WTC11 (cell line): Measurements from ENCODE around the gene FRK. TPM values are rescaled to one million over a fixed set of nuclear protein-coding genes. Genes with fewer than 3 reads are reported as not detected.
A peak's percentile ranks its signal among the peaks of the same experiment; 100 is the strongest.

Experiments used
- ATAC-seq: fragments of 200-7000 bp; cut with Tn5 transposase; 2 replicates; pipeline ENCODE4 v1.10.0; 2021; ENCODE audit warnings: mild to moderate bottlenecking, moderate library complexity
- CTCF ChIA-PET: fragments of 300-600 bp; sonication (Branson Sonifier 250); formaldehyde crosslinking; loops from one replicate; lab custom pipeline; 2021; ENCODE audit warnings: antibody characterized with exemption; lab: Charles Lee
- POLR2A ChIA-PET: fragments of 350-600 bp; sonication (Branson Sonifier 250); formaldehyde crosslinking; loops from one replicate; lab custom pipeline; 2021; ENCODE audit warnings: antibody characterized with exemption; lab: Charles Lee
- DNase-seq: peaks from one replicate; pipeline ENCODE4 v3.0.0; 2021; ENCODE audit warnings: low spot score
- H3K27ac Mint-ChIP-seq: 2 replicates; pipeline ENCODE4 v1.8.0; 2021; ENCODE audit warnings: mixed read lengths
- H3K27me3 Mint-ChIP-seq: 2 replicates; pipeline ENCODE4 v1.8.0; 2021; ENCODE audit warnings: low read depth, mild to moderate bottlenecking, moderate library complexity, mixed read lengths
- H3K36me3 Mint-ChIP-seq: 2 replicates; pipeline ENCODE4 v1.8.0; 2021; ENCODE audit warnings: mixed read lengths
- H3K4me1 Mint-ChIP-seq: 2 replicates; pipeline ENCODE4 v1.8.0; 2022; ENCODE audit warnings: mixed read lengths
- H3K4me3 Mint-ChIP-seq: 2 replicates; pipeline ENCODE4 v1.8.0; 2021; ENCODE audit warnings: mild to moderate bottlenecking, moderate library complexity, mixed read lengths
- H3K9me3 Mint-ChIP-seq: 2 replicates; pipeline ENCODE4 v1.8.0; 2021; ENCODE audit warnings: mixed read lengths
- ATF1 ChIP-seq: sonication (generic); formaldehyde crosslinking; IDR thresholded peaks from 2 replicates; pipeline ENCODE4 v1.8.1; 2023; ENCODE audit warnings: mild to moderate bottlenecking, moderate library complexity, missing genetic modification reagents
- CREM ChIP-seq: sonication (generic); formaldehyde crosslinking; IDR thresholded peaks from 2 replicates; pipeline ENCODE4 v1.8.1; 2022; ENCODE audit warnings: mild to moderate bottlenecking, missing genetic modification reagents, moderate library complexity
- E2F1 ChIP-seq: sonication (generic); formaldehyde crosslinking; IDR thresholded peaks from 2 replicates; pipeline ENCODE4 v1.8.0; 2022; ENCODE audit warnings: mild to moderate bottlenecking, missing genetic modification reagents
- ESRRA ChIP-seq: sonication (generic); formaldehyde crosslinking; IDR thresholded peaks from 2 replicates; pipeline ENCODE4 v1.8.1; 2022; ENCODE audit warnings: mild to moderate bottlenecking, missing genetic modification reagents, borderline replicate concordance
- FOXP1 ChIP-seq: sonication (generic); formaldehyde crosslinking; IDR thresholded peaks from 2 replicates; pipeline ENCODE4 v1.8.0; 2022; ENCODE audit warnings: missing genetic modification reagents, mild to moderate bottlenecking, moderate library complexity, borderline replicate concordance
- HMGA2 ChIP-seq: fragments of 250-450 bp; sonication (Bioruptor Pico); IDR thresholded peaks from 2 replicates; pipeline ENCODE4 v1.4.0; 2021; ENCODE audit warnings: mild to moderate bottlenecking, moderate library complexity
- IRF2 ChIP-seq: sonication (generic); formaldehyde crosslinking; IDR thresholded peaks from 2 replicates; pipeline ENCODE4 v1.8.0; 2022; ENCODE audit warnings: low read depth, missing genetic modification reagents, borderline replicate concordance
- JUN ChIP-seq: sonication (generic); formaldehyde crosslinking; IDR thresholded peaks from 2 replicates; pipeline ENCODE4 v1.8.0; 2023; ENCODE audit warnings: mild to moderate bottlenecking, missing genetic modification reagents
- MAX ChIP-seq: sonication (generic); formaldehyde crosslinking; IDR thresholded peaks from 2 replicates; pipeline ENCODE4 v1.8.0; 2022; ENCODE audit warnings: mild to moderate bottlenecking, missing genetic modification reagents
- MYBL2 ChIP-seq: sonication (generic); formaldehyde crosslinking; IDR thresholded peaks from 2 replicates; pipeline ENCODE4 v1.8.1; 2023; ENCODE audit warnings: mild to moderate bottlenecking, moderate library complexity, missing genetic modification reagents
- NFATC4 ChIP-seq: fragments of 250-450 bp; sonication (Bioruptor Pico); IDR thresholded peaks from 2 replicates; pipeline ENCODE4 v1.9.0; 2021; ENCODE audit warnings: mild to moderate bottlenecking
- NR3C1 ChIP-seq: sonication (generic); formaldehyde crosslinking; conservative IDR thresholded peaks from 2 replicates; pipeline ENCODE4 v1.8.1; 2023; ENCODE audit warnings: low read depth, mild to moderate bottlenecking, missing genetic modification reagents
- SMAD4 ChIP-seq: sonication (generic); formaldehyde crosslinking; IDR thresholded peaks from 2 replicates; pipeline ENCODE4 v1.8.0; 2022; ENCODE audit warnings: mild to moderate bottlenecking, missing genetic modification reagents
- SOX15 ChIP-seq: fragments of 250-450 bp; sonication (Bioruptor Pico); IDR thresholded peaks from 2 replicates; pipeline ENCODE4 v1.9.0; 2021; ENCODE audit warnings: mild to moderate bottlenecking
- TEAD1 ChIP-seq: sonication (generic); formaldehyde crosslinking; IDR thresholded peaks from 2 replicates; pipeline ENCODE4 v1.8.0; 2022; ENCODE audit warnings: mild to moderate bottlenecking, missing genetic modification reagents
- USF1 ChIP-seq: sonication (generic); formaldehyde crosslinking; IDR thresholded peaks from 2 replicates; pipeline ENCODE4 v1.8.0; 2022; ENCODE audit warnings: mild to moderate bottlenecking, missing genetic modification reagents
- ZBTB43 ChIP-seq: sonication (generic); formaldehyde crosslinking; IDR thresholded peaks from 2 replicates; pipeline ENCODE4 v1.8.1; 2023; ENCODE audit warnings: mild to moderate bottlenecking, missing genetic modification reagents
- ZNF121 ChIP-seq: sonication (generic); formaldehyde crosslinking; IDR thresholded peaks from 2 replicates; pipeline ENCODE4 v1.8.0; 2023; ENCODE audit warnings: missing genetic modification reagents
- ZNF263 ChIP-seq: sonication (generic); formaldehyde crosslinking; IDR thresholded peaks from 2 replicates; pipeline ENCODE4 v1.8.1; 2022; ENCODE audit warnings: low read depth, mild to moderate bottlenecking, moderate library complexity, missing genetic modification reagents
- ZNF281 ChIP-seq: sonication (generic); formaldehyde crosslinking; IDR thresholded peaks from 2 replicates; pipeline ENCODE4 v1.8.0; 2023; ENCODE audit warnings: mild to moderate bottlenecking, missing genetic modification reagents
- ZNF317 ChIP-seq: sonication (generic); formaldehyde crosslinking; IDR thresholded peaks from 2 replicates; pipeline ENCODE4 v1.8.1; 2023; ENCODE audit warnings: low read depth, mild to moderate bottlenecking, moderate library complexity, missing genetic modification reagents, borderline replicate concordance
- ZNF532 ChIP-seq: fragments of 250-450 bp; sonication (Bioruptor Pico); IDR thresholded peaks from 2 replicates; pipeline ENCODE4 v1.9.0; 2021; ENCODE audit warnings: mild to moderate bottlenecking, borderline replicate concordance
- total RNA-seq: library from RNA; stranded (reverse); gene quantifications from 3 replicates; pipeline ENCODE4 v1.2.3, GENCODE V29; 2021

Gene FRK
- total RNA-seq, 1 experiment from 2014 or later = 0.13 TPM

GRCh38 chr6:115905471-115905870 lies 155.2 kb downstream of the FRK start (continued):
- TF ChIP-seq E2F1 (CRISPR knock-in tag) (no peak), SMAD4 (CRISPR knock-in tag) (no peak)

GRCh38 chr6:115902436-115902835 lies 158.3 kb downstream of the FRK start:
- H3K4me3 Mint-ChIP-seq = no peak overlapping the region
- H3K36me3 Mint-ChIP-seq = no peaks in the 10 kb centered on the region
- H3K9me3 Mint-ChIP-seq = no peaks in the 10 kb centered on the region
- ATAC-seq (no peak), DNase-seq (no peak)
- no peaks in the 10 kb centered on the region for H3K27me3 Mint-ChIP-seq
- CTCF ChIA-PET = no interaction called here
- H3K27ac Mint-ChIP-seq = no peak overlapping the region
- H3K4me1 Mint-ChIP-seq = no peaks in the 10 kb centered on the region
- no peak for TF ChIP-seq ZNF532
- no peak for TF ChIP-seq NR3C1 (CRISPR knock-in tag)
- TF ChIP-seq JUN (CRISPR knock-in tag) = no peak
- TF ChIP-seq IRF2 (CRISPR knock-in tag) = no peak
- no peak for TF ChIP-seq ZNF317 (CRISPR knock-in tag)
- TF ChIP-seq ZNF263 = no peak
- TF ChIP-seq HMGA2 = no peak
- TF ChIP-seq SOX15 (CRISPR knock-in tag) = no peak
- TF ChIP-seq, all 79 proteins: peak for 0
- POLR2A ChIA-PET = no interaction called here

GRCh38 chr6:115901896-115902295 lies 158.8 kb downstream of the FRK start:
- no peaks in the 10 kb centered on the region for H3K27me3 Mint-ChIP-seq
- H3K9me3 Mint-ChIP-seq = no peaks in the 10 kb centered on the region
- H3K27ac Mint-ChIP-seq = no peak overlapping the region
- H3K36me3 Mint-ChIP-seq = no peaks in the 10 kb centered on the region
- no peak overlapping the region for H3K4me3 Mint-ChIP-seq
- ChIA-PET POLR2A (interaction anchor here (0.9 kb wide), 1 partner anchor 23 kb away, joined by 3 read pairs; no protein-coding TSS in a partner anchor), CTCF (no interaction called here)
- H3K4me1 Mint-ChIP-seq = no peaks in the 10 kb centered on the region
- DNase-seq (no peak), ATAC-seq (peak; percentile 32; the same call in 1 of the 2 replicates)
- TF ChIP-seq SOX15 (CRISPR knock-in tag) = no peak

GRCh38 chr6:115899730-115900282 lies 160.9 kb downstream of the FRK start:
- Mint-ChIP-seq H3K36me3 (no peaks in the 10 kb centered on the region), H3K27ac (no peak overlapping the region), H3K9me3 (no peaks in the 10 kb centered on the region), H3K4me3 (no peak overlapping the region), H3K27me3 (no peaks in the 10 kb centered on the region), H3K4me1 (no peaks in the 10 kb centered on the region)
- DNase-seq (no peak), ATAC-seq (no peak)
- CTCF ChIA-PET = no interaction called here
- POLR2A ChIA-PET = no interaction called here
- no peak for TF ChIP-seq FOXP1 (CRISPR knock-in tag)
- TF ChIP-seq NFATC4 (CRISPR knock-in tag) = no peak
- no peak for TF ChIP-seq HMGA2
- TF ChIP-seq TEAD1 (CRISPR knock-in tag) = no peak
- no peak for TF ChIP-seq ATF1 (CRISPR knock-in tag)
- no peak for TF ChIP-seq ZNF121 (CRISPR knock-in tag)
- no peak for TF ChIP-seq MYBL2 (CRISPR knock-in tag)
- no peak for TF ChIP-seq USF1
- no peak for TF ChIP-seq ZNF281 (CRISPR knock-in tag)
- TF ChIP-seq ZBTB43 (CRISPR knock-in tag) = no peak
- no peak for TF ChIP-seq ESRRA (CRISPR knock-in tag)
- no peak for TF ChIP-seq CREM
- no peak for TF ChIP-seq MAX
